T-helper 9 cell (primary cell): ENCODE measurements around the gene INPP1.

Source experiments
- DNase-seq: peaks from one replicate; pipeline ENCODE4 v3.0.0-alpha.2; 2020

Gene INPP1

DNA sequence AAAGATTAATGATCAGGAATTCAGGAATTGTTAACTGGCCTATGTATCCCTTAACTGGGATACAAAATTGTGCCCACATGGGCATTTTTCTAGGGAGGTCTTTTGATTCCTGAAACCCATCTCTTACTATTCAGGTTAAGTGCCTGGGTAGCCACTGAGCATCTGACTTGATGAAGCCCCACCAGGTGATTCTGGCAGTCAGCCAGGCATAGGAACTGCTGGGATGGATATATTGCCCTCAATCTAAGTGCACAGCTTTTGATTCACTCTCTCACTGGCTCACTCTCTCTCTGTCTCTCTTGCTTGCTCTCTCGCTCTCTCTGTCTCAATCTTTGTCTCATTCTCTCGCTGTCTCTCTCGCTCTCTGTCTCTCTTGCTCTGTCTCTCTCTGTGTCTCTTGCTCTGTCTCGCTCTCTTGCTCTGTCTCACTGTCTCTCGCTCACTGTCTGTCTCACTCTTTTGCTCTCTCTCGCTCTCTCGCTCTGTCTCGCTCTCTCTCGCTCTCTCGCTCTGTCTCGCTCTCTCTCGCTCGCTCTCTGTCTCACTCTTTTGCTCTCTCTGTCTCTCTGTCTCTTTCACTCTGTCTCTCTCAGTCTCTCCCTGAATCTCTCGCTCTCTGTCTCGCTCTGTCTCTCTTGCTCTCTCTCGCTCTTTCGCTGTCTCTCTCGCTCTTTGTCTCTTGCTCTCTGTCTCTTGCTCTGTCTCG, 22.3 kb downstream of the INPP1 start:
- no peak for DNase-seq

GRCh38 chr2:190366248-190366753, 22.9 kb downstream of the INPP1 start:
- DNase-seq: no peak

- DNase-seq: no peak
Observed at GRCh38 chr2:190367091-190367490, 23.7 kb downstream of the INPP1 start.

DNA sequence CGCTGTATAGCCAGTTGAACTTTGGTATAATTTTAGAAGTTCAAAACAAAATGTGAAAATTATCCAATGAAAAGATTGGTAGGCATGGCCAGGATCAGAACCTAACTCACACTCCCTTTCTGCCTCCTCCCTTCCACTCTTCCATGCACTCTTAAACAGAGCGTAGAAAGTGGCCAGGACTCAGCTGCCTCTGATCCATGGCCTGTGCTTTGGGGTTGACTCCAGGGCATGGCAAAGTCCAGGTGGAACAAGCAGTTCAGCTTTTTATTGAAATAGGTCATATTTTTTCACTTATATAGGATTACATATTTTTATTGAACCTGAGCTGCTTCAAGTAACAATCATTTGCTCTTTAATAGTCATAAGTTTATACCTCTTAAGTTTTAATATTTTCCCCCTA, 26.2 kb downstream of the INPP1 start:
- no peak for DNase-seq

GRCh38 chr2:190376083-190376482, 32.7 kb downstream of the INPP1 start:
- no peak for DNase-seq

DNA sequence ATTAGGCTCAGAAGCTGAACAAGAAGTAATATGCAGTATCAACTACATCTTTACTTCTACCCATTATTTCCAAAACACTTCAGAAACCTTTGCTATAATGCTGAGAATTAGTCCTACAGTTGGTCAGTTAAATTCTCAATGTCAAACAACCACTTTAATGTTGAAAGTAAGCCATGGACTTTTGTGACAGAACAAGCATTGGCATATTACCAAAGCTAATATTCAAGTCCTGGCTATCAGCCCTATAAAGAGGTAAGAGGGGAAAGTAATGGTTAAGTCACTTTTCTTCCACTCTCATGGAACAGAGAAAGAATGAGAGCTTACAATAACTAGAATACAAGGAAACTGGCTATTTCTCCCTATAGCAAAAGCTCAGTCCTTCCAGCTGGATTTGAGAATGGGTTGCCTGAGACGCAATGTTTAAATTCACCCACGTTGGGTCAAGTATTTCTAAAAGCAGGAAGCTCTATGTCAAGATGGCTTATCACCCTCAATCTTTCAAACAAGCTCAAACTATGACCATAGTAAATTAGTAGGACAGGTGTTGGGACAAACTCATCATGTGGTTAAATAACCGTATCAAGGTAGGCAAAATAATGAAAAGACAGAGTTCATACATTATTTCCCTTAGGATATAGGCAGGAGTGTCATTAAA, 33.3 kb downstream of the INPP1 start:
- DNase-seq: no peak

DNA sequence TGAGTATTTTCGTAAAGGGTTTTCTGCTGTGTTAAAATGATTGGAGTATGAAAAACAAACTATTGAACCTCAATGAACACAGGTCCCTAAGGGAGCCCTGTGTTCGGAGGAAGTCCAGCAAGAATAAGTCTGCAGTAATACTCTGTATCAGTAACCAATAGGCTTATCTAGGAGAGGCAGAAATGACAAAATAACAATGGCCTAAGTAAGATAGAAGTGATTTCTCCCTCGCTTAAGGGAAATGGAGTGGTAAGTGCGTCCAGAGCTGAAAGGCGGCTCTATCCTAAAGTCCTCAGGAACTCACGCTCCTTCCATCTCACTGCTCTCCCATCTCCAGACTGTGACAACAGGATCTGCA, 35.5 kb downstream of the INPP1 start:
- DNase-seq: no peak

- DNase-seq: no peak
Observed at GRCh38 chr2:190379249-190379964, 36.0 kb downstream of the INPP1 start.

GRCh38 chr2:190380962-190381412, 37.6 kb downstream of the INPP1 start:
- no peak for DNase-seq

DNA sequence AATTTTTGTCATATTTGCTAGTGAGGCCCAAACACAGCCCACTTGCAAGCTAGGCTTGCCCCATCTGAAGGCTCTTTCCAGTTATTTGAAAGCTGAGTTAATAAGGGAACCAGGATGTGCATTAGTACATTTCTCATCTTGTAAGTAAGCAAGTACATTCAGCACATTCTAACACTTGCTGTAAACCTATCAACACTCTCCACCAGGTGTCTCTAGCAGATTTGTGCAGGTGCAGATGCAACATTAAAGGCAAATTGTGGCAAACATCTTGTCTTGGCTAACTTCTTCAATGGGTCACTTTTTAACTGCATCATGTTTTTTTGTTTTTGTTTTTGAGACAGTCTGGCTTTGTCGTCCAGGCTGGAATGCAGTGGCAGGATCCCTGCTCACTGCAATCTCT, 39.5 kb downstream of the INPP1 start:
- no peak for DNase-seq

DNA sequence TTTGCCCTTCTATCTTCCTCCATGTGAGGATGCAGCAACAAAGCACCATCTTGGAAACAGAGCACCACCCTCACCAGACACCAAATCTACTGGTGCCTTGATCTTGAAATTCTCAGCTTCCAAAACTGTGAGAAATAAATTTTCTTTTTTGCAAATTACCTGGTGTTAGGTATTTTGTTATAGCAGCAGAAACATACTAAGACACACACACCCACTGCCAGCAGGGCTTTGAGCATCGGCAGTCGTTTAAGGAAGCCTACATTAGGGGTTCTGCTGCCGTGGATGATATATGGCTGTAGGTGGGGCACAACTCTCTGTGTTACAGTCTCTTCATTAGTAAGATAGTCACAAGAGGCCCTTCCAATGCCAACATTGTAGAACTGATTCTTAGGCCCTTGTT, 44.0 kb downstream of the INPP1 start:
- no peak for DNase-seq

DNA sequence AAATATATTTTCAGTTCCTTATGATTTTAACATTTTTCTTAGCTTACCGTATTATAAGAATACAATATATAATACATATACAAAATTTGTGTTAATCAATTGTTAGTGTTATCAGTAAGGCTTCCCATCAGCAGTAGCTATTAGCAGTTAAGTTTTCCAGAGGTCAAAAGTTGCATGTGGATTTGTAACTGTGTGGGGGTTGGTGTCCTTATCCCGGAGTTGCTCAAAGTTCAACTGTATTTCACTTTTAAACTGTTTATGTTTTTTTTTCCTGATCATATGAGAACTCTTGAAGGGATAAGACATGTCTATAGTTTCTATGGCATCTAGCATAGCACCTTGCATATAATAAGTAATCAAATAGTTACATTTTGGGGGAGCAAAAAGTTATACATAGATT, 52.9 kb downstream of the INPP1 start:
- DNase-seq: no peak

GRCh38 chr2:190402986-190403603, 59.7 kb downstream of the INPP1 start:
- DNase-seq: no peak

DNA sequence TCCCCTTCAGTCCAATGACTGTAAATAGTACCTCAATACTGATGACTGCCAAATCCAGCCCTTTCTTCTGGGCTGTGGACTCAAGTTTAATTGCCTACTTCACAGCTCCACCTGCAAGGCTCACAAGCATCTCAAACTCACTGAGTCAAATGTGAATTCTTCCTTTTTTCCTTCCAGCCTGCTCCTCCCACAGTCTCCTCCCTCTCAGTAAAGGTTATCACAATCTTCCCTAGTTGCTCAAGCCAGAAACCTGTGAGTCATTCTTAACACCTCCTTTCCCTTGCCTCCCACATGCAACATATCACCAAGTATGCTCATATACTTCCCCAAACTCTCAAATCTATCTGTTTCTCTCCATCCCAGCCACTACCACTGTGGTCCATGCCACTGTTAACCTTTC, 61.1 kb downstream of the INPP1 start:
- DNase-seq: no peak

- no peak for DNase-seq
Observed at GRCh38 chr2:190405070-190405469, 61.7 kb downstream of the INPP1 start.

- no peak for DNase-seq
Observed at GRCh38 chr2:190405995-190406394, 62.6 kb downstream of the INPP1 start.

GRCh38 chr2:190406805-190407204, 63.4 kb downstream of the INPP1 start:
- no peak for DNase-seq

GRCh38 chr2:190407246-190407661, 63.9 kb downstream of the INPP1 start:
- DNase-seq: no peak

- peak; percentile 47 for DNase-seq
Observed at GRCh38 chr2:190407662-190408537, 64.5 kb downstream of the INPP1 start, which contains the start of gene MFSD6. TSS of gene MFSD6 (plus strand) at chr2:190408355. CDS start at chr2:190436030, 27,675 bp downstream.

DNA sequence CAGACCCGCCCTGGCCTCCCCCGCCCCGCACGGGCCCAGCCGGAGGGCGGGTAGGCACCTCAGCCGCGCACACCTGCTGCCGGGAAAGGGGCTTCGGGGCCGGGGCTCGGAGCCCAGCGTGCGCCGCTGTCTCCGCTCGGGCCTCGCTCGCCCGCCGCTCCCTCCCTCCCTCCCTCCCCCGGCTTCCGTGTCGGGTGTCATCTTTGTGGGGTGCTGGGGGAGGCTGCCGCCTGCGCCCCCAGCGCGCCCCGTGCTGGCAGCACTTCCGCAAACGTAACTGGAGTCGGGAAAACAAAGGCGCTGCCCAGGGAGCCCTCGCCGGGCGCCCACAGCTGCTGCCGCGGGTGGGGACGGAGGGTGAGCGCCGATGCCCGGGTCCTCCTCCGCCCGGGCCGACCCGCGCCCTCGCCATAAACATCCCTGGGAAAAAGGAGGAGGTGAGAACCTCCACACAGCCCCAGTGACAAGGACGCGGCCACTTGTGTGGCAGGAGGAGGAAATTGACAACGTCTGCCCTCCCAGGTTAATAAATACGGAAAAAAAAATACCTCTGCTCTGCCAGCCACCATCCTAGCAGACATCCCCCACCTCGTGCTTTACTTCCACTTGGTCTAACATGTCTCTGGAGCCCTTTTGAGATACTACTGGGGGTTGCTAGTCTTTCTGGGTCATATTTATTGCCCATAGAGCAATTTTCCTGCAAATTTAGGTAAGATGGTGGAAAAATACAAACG, 65.3 kb downstream of the INPP1 start:
- peak; percentile 71 for DNase-seq

GRCh38 chr2:190409616-190410015, 66.2 kb downstream of the INPP1 start:
- no peak for DNase-seq
